ENCODE measurements around the gene P2RX6.
A peak's percentile ranks its signal among the peaks of the same experiment; 100 is the strongest.
"Not testable (repeated sequence)": the region's sequence is repeated elsewhere in the genome, so short reads cannot be mapped to it uniquely, and the experiment has no call there.

P2RX6 gene

GRCh38 chr22:21031545-21032036 is 16.6 kb downstream of the P2RX6 start:
- DNase-seq (ENCODE audit: low read depth in 2 of 2), result no peak

DNA sequence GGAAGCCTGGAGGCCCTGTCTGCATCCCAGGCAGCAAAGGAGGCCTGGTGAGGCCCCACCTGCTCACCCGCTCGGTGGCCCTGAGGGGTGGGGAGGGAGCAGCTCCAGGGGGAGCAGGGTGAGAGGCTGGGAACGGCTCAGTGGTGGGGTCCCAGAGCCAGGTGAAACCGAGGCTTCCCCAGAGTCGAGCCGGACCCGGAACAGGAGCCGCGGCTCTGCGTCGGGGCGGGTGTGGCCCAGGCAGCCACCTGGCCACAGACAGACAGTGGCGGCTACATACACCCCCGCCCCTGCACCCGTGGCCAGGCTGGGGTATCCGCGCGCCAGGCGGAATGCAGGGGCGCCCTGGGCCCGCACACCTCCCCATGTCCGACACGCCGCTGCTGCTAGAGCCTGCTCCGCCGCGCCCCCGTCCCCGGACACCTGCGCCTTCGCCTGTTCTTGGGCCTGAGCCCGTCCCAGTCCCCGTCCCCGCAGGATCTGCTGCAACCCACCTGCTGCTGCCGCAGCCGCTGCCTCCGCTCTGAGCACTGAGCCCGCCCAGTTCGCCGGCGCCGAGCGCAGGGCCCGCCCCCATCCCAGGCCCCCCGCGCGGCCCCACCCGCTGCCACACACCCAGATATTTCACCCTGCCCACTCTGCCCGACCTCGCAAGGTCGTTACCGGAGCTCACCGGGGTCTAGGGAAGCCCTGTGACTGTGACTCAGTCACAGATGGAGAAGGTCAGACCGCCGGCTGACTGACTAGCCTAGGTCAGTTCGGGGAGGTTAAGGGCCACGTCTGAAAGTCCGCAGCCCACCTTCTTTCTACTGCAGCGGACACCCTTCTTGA is 17.3 kb downstream of the P2RX6 start, which contains the start of gene SLC7A4:
SLC7A4 (minus strand) TSS at position 525 of the 831 bp plus-strand sequence. CDS start 749 bp downstream, outside the sequence.
- DNase-seq (ENCODE audit: low read depth in 2 of 2), result no peak

- no peak for DNase-seq (ENCODE audit: low read depth in 2 of 2)
Measured at GRCh38 chr22:21032868-21033688, 18.1 kb downstream of the P2RX6 start.

GRCh38 chr22:21033895-21034294 is 18.9 kb downstream of the P2RX6 start:
- DNase-seq (ENCODE audit: low read depth in 2 of 2), result no peak

DNA sequence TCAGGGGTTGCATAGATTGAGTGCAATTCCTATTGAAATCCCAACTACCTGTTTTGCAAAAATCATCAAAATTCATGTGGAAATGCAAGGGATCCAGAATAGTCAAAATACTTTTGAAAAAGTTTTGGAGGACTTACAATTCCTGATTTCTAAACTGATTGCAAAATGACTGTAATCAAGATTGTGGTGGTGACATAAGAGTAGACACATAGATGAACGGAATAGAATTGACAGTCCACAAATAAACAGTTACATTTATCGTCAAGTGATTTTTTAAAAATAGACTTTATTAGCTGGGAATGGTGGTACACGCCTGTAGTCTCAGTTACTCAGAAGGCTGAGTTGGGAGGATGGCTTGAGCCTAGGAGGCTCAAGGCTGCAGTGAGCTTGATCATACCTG is 20.0 kb downstream of the P2RX6 start:
- DNase-seq (ENCODE audit: low read depth in 2 of 2), result no peak

GRCh38 chr22:21038405-21038804 is 23.4 kb downstream of the P2RX6 start:
- no peak for DNase-seq (ENCODE audit: low read depth in 2 of 2)

- not testable (repeated sequence) for DNase-seq (ENCODE audit: low read depth in 2 of 2)
Measured at GRCh38 chr22:21039158-21039557, 24.2 kb downstream of the P2RX6 start.

- DNase-seq (ENCODE audit: low read depth in 2 of 2), result no peak
Measured at GRCh38 chr22:21041937-21042336, 27.0 kb downstream of the P2RX6 start.

DNA sequence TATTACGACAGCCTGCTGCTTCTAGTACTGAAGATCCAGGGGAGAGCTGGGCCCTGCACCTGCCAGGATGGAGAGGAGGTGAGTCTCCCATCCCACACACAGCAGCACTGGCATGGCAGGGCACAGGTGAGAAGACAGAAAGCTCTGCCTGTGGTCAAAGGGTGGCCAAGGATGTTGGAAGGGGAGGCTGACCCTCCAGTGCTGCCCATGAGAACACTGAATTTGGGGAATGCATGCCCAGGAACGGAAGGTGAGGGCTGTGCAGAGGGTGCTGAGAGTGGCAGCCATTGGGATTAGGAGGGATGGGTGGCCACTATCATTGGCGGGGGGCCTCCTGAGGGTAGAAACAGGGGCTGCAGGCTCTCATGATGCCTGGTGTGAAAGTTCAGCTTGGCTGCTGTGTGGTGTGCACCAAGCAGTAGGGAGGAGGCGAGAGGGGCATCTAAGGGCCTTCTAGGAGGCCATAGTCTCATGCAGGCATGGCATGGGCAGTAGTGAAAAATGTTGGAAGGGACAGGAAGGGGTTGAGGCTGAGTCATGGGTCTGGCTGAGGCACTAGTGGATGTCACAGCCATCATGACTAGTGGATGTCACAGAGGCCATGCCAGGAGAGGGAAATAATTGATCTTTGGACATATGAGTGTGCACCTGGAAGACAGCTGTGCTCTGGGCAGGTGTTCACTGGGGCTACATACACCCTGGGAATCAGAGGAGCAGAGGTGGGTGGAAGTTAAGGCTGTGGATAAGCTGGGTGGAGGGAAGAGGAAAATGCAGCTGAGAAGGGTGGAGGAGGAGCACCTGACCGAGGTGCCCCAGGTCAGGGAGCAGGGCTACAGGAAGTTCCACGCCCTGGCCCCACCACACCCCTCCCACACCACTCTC is 28.3 kb downstream of the P2RX6 start:
- no peak for DNase-seq (ENCODE audit: low read depth in 2 of 2)

- no peak for DNase-seq (ENCODE audit: low read depth in 2 of 2)
Measured at GRCh38 chr22:21043860-21044535, 29.0 kb downstream of the P2RX6 start.

DNA sequence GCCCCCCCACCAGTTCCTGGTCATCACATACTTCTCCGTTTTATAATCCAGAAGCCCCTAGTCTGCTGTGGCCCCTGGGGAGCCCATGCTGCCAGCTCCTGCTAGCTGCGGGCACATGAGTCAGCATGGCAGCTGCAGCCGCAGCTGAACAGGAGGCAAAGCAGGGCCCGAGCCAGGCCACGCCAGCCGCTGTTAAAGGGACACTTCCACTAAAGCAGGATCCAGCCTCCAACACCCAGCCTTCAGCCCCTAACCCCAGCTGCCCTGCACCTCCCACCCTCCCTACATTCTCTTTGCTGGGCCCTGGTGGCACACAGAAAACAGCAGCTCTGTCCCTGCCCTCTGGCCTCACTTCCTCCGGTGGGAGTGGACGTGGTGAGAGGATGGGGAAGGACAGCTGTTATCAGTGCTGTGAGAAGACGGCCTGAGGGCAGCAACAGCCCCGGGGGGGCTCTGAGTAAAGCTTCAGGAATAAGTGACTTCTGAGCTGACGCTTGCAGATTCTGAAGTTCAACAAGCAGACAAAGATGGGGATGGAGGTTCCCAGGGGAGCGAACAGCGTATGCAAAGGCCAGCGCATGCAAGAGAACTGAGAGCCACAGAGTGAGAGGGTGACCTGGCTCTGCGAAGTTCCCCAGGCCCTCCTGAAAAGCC is 30.1 kb downstream of the P2RX6 start:
- no peak for DNase-seq (ENCODE audit: low read depth in 2 of 2)

- peak; percentile 15 to 49 for DNase-seq (ENCODE audit: low read depth in 2 of 2)
Measured at GRCh38 chr22:21045585-21046294, 30.8 kb downstream of the P2RX6 start, which contains the start of gene LRRC74B. TSS of gene LRRC74B (plus strand) at chr22:21045946. CDS start at chr22:21045987, 41 bp downstream.

- DNase-seq (ENCODE audit: low read depth in 2 of 2), result no peak
Measured at GRCh38 chr22:21047035-21047661, 32.2 kb downstream of the P2RX6 start.

DNA sequence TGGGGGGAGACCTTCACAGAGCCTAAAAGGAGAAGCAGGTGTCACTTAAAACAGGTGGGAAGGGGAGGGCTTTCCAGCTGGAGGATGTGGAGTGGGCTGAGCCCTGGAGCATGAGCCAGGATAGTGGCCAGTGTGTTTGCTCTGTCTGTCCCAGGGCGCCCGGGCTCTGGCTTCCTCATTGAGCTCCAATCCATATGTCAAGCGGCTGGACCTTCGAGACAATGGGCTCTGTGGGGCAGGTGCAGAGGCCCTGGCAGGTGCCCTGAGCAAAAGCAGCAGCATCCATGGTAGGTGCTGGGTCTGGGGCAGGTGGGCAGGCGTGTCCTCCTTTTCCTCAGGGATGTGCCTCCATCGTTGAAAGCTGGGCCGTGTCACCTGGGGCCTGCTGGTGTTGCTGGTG is 32.8 kb downstream of the P2RX6 start:
- no peak for DNase-seq (ENCODE audit: low read depth in 2 of 2)

GRCh38 chr22:21048448-21048847 is 33.5 kb downstream of the P2RX6 start:
- not testable (repeated sequence) for DNase-seq (ENCODE audit: low read depth in 2 of 2)

DNA sequence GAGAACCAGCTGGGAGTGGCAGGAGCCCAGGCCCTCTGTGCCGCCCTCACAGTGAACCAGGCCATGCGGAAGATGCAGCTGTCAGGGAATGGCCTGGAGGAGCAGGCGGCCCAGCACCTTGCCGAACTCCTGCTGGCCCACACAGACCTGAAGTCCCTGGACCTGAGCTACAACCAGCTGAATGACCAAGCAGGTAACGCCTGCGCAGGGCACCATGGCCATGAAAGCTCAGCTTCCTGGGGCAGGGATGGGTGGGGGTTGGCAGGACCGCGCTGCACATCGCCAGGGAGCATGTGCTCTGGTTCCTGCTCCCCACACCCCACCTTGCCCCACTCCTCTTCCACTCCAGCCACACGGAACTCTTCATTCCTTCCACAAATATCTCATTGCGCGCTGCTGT is 34.0 kb downstream of the P2RX6 start:
- DNase-seq (ENCODE audit: low read depth in 2 of 2), result not testable (repeated sequence)

- DNase-seq (ENCODE audit: low read depth in 2 of 2), result no peak
Measured at GRCh38 chr22:21051145-21051830, 36.3 kb downstream of the P2RX6 start.

- no peak for DNase-seq (ENCODE audit: low read depth in 2 of 2)
Measured at GRCh38 chr22:21051831-21052400, 37.0 kb downstream of the P2RX6 start.
